KMS-11 (cell line): ENCODE measurements around the gene IGSF6.
"Not testable (repeated sequence)": the region's sequence is repeated elsewhere in the genome, so short reads cannot be mapped to it uniquely, and the experiment has no call there.

Experiments used
- H2AFZ ChIP-seq: fragments of 200-600 bp; sonication (generic); 2 replicates; pipeline ENCODE4 v1.6.1; 2016; ENCODE audit warnings: antibody characterized with exemption, mixed run types, low read depth
- H3K27ac ChIP-seq: fragments of 200-600 bp; sonication (generic); 2 replicates; pipeline ENCODE4 v1.6.1; 2016; ENCODE audit warnings: mild to moderate bottlenecking, mixed run types
- H3K27me3 ChIP-seq: fragments of 200-600 bp; sonication (generic); 2 replicates; pipeline ENCODE4 v1.6.1; 2017; ENCODE audit warnings: mild to moderate bottlenecking, low read depth, mixed run types, moderate library complexity; ENCODE audit not compliant: insufficient read depth
- H3K36me3 ChIP-seq: fragments of 200-600 bp; sonication (generic); 2 replicates; pipeline ENCODE4 v1.6.1; 2017; ENCODE audit warnings: mild to moderate bottlenecking, mixed run types; ENCODE audit not compliant: insufficient read depth
- H3K4me1 ChIP-seq: fragments of 200-600 bp; sonication (generic); 2 replicates; pipeline ENCODE4 v1.6.1; 2016; ENCODE audit warnings: mild to moderate bottlenecking, low read depth, mixed run types; ENCODE audit not compliant: poor library complexity, severe bottlenecking
- H3K4me2 ChIP-seq: fragments of 200-600 bp; sonication (generic); 2 replicates; pipeline ENCODE4 v1.7.0; 2016; ENCODE audit warnings: mild to moderate bottlenecking, mixed run types
- H3K4me3 ChIP-seq: fragments of 200-600 bp; sonication (generic); IDR thresholded peaks from 2 replicates; pipeline ENCODE4 v1.6.1; 2017; ENCODE audit warnings: low read depth, low read length, mixed read lengths; ENCODE audit not compliant: insufficient read depth
- H3K79me2 ChIP-seq: fragments of 200-600 bp; sonication (generic); 2 replicates; pipeline ENCODE4 v1.6.1; 2016; ENCODE audit warnings: low read depth, mixed run types; ENCODE audit not compliant: insufficient read depth
- H3K9ac ChIP-seq: fragments of 200-600 bp; sonication (generic); 2 replicates; pipeline ENCODE4 v1.6.1; 2016; ENCODE audit warnings: mild to moderate bottlenecking, mixed run types
- H4K20me1 ChIP-seq: fragments of 200-600 bp; sonication (generic); 2 replicates; pipeline ENCODE4 v1.6.1; 2016; ENCODE audit warnings: mild to moderate bottlenecking, mixed run types; ENCODE audit not compliant: insufficient read depth
- CTCF ChIP-seq: fragments of 200-600 bp; sonication (generic); conservative IDR thresholded peaks from 2 replicates; pipeline ENCODE4 v1.6.1; 2017; ENCODE audit warnings: low read depth, mild to moderate bottlenecking, antibody characterized with exemption, low read length, moderate library complexity, mixed read lengths

Gene IGSF6

GRCh38 chr16:21638573-21638975 lies 13.8 kb downstream of the IGSF6 start:
- H3K4me3 ChIP-seq, result no peak overlapping the region
- no peaks in the 10 kb centered on the region for H3K36me3 ChIP-seq
- TF ChIP-seq CTCF, result no peak
- no peaks in the 10 kb centered on the region for H3K79me2 ChIP-seq
- no peak overlapping the region for H3K9ac ChIP-seq
- peaks cover 24% of the 10 kb centered on the region for H3K4me1 ChIP-seq
- H2AFZ ChIP-seq, result no peak overlapping the region
- H3K27me3 ChIP-seq, result no peaks in the 10 kb centered on the region
- no peaks in the 10 kb centered on the region for H4K20me1 ChIP-seq
- no peak overlapping the region for H3K27ac ChIP-seq
- no peak overlapping the region for H3K4me2 ChIP-seq

GRCh38 chr16:21637032-21637968 lies 15.1 kb downstream of the IGSF6 start:
- H3K27me3 ChIP-seq, result no peaks in the 10 kb centered on the region
- H2AFZ ChIP-seq, result no peak overlapping the region
- H3K79me2 ChIP-seq, result no peaks in the 10 kb centered on the region
- peaks cover 14% of the 10 kb centered on the region for H3K4me1 ChIP-seq
- H3K36me3 ChIP-seq, result no peaks in the 10 kb centered on the region
- TF ChIP-seq CTCF, result no peak
- no peak overlapping the region for H3K4me3 ChIP-seq
- H3K9ac ChIP-seq, result no peak overlapping the region
- H3K4me2 ChIP-seq, result no peak overlapping the region
- no peak overlapping the region for H3K27ac ChIP-seq
- no peaks in the 10 kb centered on the region for H4K20me1 ChIP-seq

GRCh38 chr16:21635694-21636093 lies 16.7 kb downstream of the IGSF6 start:
- not testable (repeated sequence) for H3K4me3 ChIP-seq, H3K27me3 ChIP-seq, H3K9ac ChIP-seq, H2AFZ ChIP-seq, H4K20me1 ChIP-seq, H3K79me2 ChIP-seq, H3K27ac ChIP-seq, H3K36me3 ChIP-seq, H3K4me2 ChIP-seq
- H3K4me1 ChIP-seq, result peaks cover 22% of the 10 kb centered on the region

- Histone ChIP-seq H4K20me1 (no peaks in the 10 kb centered on the region), H2AFZ (no peak overlapping the region), H3K36me3 (no peaks in the 10 kb centered on the region), H3K79me2 (no peaks in the 10 kb centered on the region), H3K27ac (no peak overlapping the region), H3K4me1 (peaks cover 22% of the 10 kb centered on the region), H3K4me3 (no peak overlapping the region), H3K27me3 (no peaks in the 10 kb centered on the region), H3K9ac (no peak overlapping the region), H3K4me2 (no peak overlapping the region)
- TF ChIP-seq CTCF, result no peak
These were observed 18.2 kb downstream of the IGSF6 start for GRCh38 chr16:21634216-21634615.

- H3K27ac ChIP-seq, H3K9ac ChIP-seq, H2AFZ ChIP-seq, H4K20me1 ChIP-seq, H3K36me3 ChIP-seq, H3K4me3 ChIP-seq, H3K79me2 ChIP-seq, H3K27me3 ChIP-seq, H3K4me1 ChIP-seq, H3K4me2 ChIP-seq: not testable (repeated sequence)
These were observed 20.3 kb downstream of the IGSF6 start for GRCh38 chr16:21631951-21632575.

GRCh38 chr16:21631376-21631775 lies 21.0 kb downstream of the IGSF6 start:
- not testable (repeated sequence) for H3K9ac ChIP-seq, H3K27me3 ChIP-seq, H3K4me2 ChIP-seq, H3K79me2 ChIP-seq, H3K4me1 ChIP-seq, H4K20me1 ChIP-seq, H3K36me3 ChIP-seq, H3K4me3 ChIP-seq, H3K27ac ChIP-seq, H2AFZ ChIP-seq

- not testable (repeated sequence) for H3K27me3 ChIP-seq, H3K4me2 ChIP-seq, H3K4me3 ChIP-seq, H3K27ac ChIP-seq, H3K79me2 ChIP-seq, H3K9ac ChIP-seq, H3K4me1 ChIP-seq, H4K20me1 ChIP-seq, H2AFZ ChIP-seq, H3K36me3 ChIP-seq
These were observed 21.5 kb downstream of the IGSF6 start for GRCh38 chr16:21630866-21631265.
